ENCODE measurements around the gene CDYL. TPM values are rescaled to one million over a fixed set of nuclear protein-coding genes. Genes with fewer than 3 reads are reported as not detected.

The CDYL gene
- total RNA-seq, 1 donor from 2014 or later = 31.9 TPM

GRCh38 chr6:4906293-4907276, 130.4 kb downstream of the CDYL start:
- TF ChIP-seq, protein P1, sequence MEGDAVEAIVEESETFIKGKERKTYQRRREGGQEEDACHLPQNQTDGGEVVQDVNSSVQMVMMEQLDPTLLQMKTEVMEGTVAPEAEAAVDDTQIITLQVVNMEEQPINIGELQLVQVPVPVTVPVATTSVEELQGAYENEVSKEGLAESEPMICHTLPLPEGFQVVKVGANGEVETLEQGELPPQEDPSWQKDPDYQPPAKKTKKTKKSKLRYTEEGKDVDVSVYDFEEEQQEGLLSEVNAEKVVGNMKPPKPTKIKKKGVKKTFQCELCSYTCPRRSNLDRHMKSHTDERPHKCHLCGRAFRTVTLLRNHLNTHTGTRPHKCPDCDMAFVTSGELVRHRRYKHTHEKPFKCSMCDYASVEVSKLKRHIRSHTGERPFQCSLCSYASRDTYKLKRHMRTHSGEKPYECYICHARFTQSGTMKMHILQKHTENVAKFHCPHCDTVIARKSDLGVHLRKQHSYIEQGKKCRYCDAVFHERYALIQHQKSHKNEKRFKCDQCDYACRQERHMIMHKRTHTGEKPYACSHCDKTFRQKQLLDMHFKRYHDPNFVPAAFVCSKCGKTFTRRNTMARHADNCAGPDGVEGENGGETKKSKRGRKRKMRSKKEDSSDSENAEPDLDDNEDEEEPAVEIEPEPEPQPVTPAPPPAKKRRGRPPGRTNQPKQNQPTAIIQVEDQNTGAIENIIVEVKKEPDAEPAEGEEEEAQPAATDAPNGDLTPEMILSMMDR (IDR thresholded peaks at IDR 0.05) = no peak
- no peak for TF ChIP-seq POLR2AphosphoS5 (IDR thresholded peaks at IDR 0.05; ENCODE audit: insufficient read depth in 1 of 2, low read depth in 1 of 2)
- no peak for TF ChIP-seq POLR2A (IDR thresholded peaks at IDR 0.05)
- no peak for DNase-seq (ENCODE audit: extremely low spot score in 2 of 2)
- Histone ChIP-seq H3K27me3 (no peaks in the 10 kb centered on the region), H3K4me3 (no peak overlapping the region), H3K27ac (no peak overlapping the region), H3K9me3 (no peaks in the 10 kb centered on the region), H3K4me1 (peaks cover 55% of the 10 kb centered on the region), H3K36me3 (no peaks in the 10 kb centered on the region)
- intact Hi-C loops (cut with DNase I) = no loop called here

DNA sequence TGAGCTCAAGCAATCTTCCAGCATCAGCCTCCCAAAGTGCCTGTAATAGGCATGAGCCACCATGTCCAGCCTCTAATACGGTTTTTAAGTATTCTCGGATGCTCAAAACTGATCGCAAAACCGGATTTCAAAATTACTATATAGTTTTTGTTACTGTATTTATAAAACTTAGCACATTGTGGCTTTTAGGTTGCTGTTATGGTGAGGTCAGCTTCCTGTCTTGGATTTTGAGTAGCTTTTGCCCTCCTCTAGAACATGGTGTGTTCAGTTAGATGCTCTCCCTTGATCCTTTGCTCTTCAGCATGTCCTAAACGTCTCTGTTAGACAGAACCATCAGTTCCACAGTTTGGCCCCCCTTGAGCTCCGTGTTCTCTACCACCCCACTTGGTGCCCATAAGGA, 131.4 kb downstream of the CDYL start:
- intact Hi-C loops (cut with DNase I) = no loop called here
- Histone ChIP-seq H3K27me3 (no peaks in the 10 kb centered on the region), H3K9me3 (no peaks in the 10 kb centered on the region), H3K36me3 (no peaks in the 10 kb centered on the region), H3K27ac (no peak overlapping the region), H3K4me1 (peaks cover 55% of the 10 kb centered on the region), H3K4me3 (no peak overlapping the region)
- no peak for DNase-seq (ENCODE audit: extremely low spot score in 2 of 2)
- TF ChIP-seq POLR2AphosphoS5 (IDR thresholded peaks at IDR 0.05; ENCODE audit: insufficient read depth in 1 of 2, low read depth in 1 of 2) (no peak), POLR2A (IDR thresholded peaks at IDR 0.05) (no peak)
- TF ChIP-seq, protein P1 (IDR thresholded peaks at IDR 0.05) = no peak

- no peaks in the 10 kb centered on the region for H3K27me3 ChIP-seq
- H3K4me3 ChIP-seq = no peak overlapping the region
- no peak overlapping the region for H3K27ac ChIP-seq
- H3K9me3 ChIP-seq = no peaks in the 10 kb centered on the region
- H3K4me1 ChIP-seq = peaks cover 58% of the 10 kb centered on the region
- intact Hi-C loops (cut with DNase I) = no loop called here
- no peak for DNase-seq (ENCODE audit: extremely low spot score in 2 of 2)
- H3K36me3 ChIP-seq = no peaks in the 10 kb centered on the region
- TF ChIP-seq POLR2AphosphoS5 (IDR thresholded peaks at IDR 0.05; ENCODE audit: insufficient read depth in 1 of 2, low read depth in 1 of 2) (no peak), POLR2A (IDR thresholded peaks at IDR 0.05) (no peak)
- TF ChIP-seq, protein P1 (IDR thresholded peaks at IDR 0.05) = no peak
Measured at GRCh38 chr6:4908062-4908461, 131.9 kb downstream of the CDYL start.

GRCh38 chr6:4909063-4909706, 133.0 kb downstream of the CDYL start:
- Histone ChIP-seq H3K4me1 (peaks cover 60% of the 10 kb centered on the region), H3K27ac (no peak overlapping the region), H3K9me3 (no peaks in the 10 kb centered on the region), H3K36me3 (no peaks in the 10 kb centered on the region), H3K27me3 (no peaks in the 10 kb centered on the region), H3K4me3 (no peak overlapping the region)
- intact Hi-C loops (cut with DNase I) = no loop called here
- TF ChIP-seq POLR2A (IDR thresholded peaks at IDR 0.05) (no peak), POLR2AphosphoS5 (IDR thresholded peaks at IDR 0.05; ENCODE audit: insufficient read depth in 1 of 2, low read depth in 1 of 2) (no peak)
- TF ChIP-seq, protein P1 (IDR thresholded peaks at IDR 0.05) = no peak
- no peak for DNase-seq (ENCODE audit: extremely low spot score in 2 of 2)
